ENCODE results near the gene ZSWIM7.
A peak's percentile ranks its signal among the peaks of the same experiment; 100 is the strongest.

The ZSWIM7 gene, protein sequence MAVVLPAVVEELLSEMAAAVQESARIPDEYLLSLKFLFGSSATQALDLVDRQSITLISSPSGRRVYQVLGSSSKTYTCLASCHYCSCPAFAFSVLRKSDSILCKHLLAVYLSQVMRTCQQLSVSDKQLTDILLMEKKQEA

GRCh38 chr17:15999141-15999973, at the start of gene ZSWIM7, which contains the start of gene TTC19:
Gene ZSWIM7 (minus strand): TSS chr17:15999704. CDS start chr17:15999594, 110 bp downstream.
Gene TTC19 (plus strand): TSS chr17:15999824. CDS start chr17:15999849, 25 bp downstream.
- DNase-seq, result peak; percentile 99

DNA sequence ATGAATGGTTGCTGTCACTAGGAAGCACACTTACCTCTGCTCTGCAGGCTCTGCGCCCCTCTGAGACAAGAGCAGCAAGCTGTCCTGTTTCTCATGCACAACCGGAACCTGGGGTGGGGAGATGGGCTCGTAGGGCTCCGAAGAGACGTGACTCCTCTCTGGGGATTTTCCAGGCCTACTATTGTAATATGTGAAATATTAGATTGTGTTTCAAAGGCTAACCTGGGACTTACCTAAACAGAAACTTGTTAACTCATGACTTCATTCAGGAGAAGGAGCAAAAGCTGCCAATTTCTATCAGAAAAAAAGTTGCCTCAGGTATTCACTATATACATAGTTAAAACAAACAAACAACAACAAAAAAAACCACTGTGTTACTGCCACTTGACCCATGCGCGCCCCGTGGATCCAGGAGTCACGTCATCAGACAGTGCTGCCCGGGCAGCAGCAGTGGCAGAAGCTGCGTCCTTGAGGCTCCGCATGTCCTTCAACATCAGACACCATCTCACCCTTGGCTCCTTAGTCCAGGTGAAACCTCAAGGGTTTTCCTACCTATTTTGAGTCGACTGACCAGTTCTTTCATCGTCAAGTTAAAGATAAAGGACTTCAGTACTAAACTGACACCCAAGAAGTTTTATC, 49.4 kb upstream of the ZSWIM7 start:
- no peak for DNase-seq

DNA sequence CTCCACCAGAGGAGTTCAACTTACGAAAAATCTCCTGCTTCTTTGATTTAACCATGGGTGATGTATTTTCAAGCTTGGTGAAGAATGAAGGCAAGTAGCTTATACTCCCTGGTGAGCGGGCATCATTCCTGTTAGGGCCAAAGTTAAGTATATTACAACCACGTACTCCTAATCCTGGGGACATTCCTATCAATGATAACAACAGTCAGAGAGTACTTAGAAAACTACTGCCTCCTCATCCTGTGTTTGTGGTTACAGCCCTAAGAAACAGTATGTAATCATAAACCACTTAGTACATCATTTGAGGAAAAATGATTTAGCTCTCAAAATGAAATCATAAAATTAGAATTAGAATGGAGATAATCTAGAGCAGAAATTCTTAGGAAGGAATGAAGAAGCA, 47.5 kb upstream of the ZSWIM7 start:
- no peak for DNase-seq

GRCh38 chr17:16044487-16044886, 45.0 kb upstream of the ZSWIM7 start:
- DNase-seq, result no peak

DNA sequence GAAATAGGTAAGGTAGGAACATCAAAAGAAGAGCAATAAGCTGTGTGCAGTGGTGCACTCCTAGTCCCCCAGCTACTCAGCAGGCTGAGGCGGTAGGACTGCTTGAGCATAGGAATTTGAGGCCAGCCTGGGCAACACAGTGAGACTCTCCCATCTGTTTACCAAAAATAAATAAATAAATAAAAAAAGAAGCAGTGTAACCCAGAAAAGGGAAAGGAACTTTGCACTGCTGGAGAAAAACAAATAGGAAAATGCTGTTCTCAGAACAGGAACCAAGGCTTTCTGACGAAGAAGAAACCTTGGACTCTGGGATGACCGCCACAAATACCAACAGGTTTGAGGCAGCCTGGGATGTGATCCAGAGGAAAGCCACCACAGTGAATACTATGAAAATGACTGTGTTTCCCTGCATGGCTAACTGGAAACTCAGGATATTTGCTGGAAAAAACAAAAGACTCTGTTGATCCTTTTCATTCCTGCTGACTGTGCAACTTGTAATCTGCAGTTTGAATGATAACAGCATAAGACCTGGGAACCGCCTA, 41.3 kb upstream of the ZSWIM7 start:
- DNase-seq, result no peak

DNA sequence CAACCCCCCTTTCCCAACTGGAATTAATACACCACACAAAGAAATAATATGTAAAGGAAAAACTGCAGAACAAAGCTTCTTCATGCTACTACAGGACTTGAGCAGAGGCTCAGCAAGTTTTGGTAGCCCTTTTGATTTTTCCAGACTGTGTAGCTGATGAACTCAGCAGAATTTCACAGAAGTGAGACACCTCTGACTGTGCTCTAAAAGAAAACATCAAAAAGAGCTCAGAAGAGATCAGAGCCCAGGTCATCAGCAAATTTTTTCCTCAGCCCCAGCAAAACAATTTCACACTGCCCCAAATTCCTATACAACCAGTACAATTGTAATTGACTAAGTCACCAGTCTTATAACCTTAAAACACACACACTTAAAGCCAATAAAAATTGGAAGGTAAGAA, 38.1 kb upstream of the ZSWIM7 start:
- DNase-seq, result no peak

DNA sequence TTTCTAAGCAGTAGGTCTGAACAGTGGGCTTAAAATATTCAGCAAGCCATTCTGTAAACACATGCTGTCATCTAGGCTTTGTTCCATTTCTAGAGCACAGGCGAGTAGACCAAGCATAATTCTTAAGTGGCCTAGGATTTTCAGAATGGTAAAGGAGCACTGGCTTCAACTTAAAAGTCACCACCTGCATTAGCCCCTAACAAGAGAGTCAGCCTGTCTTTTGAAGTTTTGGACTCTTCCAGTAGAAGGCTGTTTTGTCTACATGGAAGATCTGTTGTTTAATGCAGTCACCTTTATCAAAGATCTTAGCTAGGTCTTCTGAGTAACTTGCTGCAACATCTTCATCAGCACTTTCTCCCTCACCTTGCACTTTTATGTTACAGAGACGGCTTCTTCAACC, 36.8 kb upstream of the ZSWIM7 start:
- no peak for DNase-seq

DNA sequence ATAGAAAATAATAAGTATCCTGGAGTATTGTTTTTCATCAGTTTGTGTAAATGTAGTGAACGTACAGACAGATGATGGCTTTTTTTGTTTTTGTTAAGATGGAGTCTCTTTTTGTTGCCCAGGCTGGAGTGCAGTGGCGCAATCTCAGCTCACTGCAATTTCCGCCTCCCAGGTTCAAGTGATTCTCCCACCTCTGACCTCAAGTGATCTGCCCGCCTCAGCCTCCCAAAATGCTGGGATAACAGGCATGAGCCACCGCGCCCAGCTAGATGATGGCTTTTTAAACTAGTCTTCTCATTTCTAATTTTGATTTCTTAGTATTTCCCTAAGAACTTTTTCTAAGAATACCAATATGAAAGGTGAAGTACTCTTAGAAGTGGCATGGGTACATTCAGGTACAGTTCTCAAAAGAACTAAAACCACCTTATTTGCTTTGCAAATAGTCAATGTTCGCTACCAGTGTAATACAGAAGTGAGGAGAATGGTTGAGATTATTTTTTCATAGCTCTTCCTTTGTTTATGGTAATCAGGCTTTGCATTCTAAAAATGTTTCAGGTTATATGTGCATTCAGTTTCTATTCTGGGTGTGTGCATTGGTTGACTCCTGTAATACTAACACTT, 34.3 kb upstream of the ZSWIM7 start:
- no peak for DNase-seq

DNA sequence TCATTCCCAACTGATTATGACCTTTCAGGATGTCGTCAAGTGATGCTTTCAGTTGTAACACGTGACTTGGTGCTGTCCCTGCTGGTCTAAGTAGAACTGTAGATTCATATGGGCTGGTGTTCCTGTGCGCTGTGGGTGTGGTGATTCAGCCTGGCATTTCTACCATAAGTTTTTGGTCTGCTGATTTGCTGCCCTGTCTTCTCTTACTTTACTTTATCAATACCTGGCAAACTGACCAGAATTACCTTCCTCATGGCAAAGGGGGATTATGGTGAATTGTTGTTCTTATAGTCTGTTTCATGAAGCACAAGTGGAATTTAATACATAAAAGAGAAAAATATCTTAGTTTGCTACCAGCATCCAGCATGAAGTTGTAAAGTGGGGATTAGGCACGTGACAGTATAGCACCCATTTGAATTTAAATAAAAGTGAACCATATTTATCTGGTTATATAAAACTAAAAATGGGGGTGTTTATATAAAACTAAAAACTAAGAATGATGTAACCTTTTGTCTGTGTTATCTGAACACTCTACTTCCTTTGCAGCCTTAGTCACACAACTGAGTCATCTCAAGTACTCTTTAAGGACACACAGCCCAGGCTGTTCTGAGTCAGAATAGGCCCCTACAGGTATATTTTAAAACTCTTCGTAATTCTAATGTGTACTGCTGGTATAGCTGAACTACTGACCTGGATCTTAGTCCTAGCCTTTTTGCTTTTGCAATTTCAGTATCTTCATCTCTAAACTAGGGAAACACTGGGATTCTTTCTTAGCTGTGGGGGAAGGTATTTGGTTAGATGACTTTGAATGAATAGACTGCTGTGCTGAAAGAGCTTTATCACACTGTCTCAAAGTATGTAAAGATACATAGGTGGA, 28.4 kb upstream of the ZSWIM7 start:
- no peak for DNase-seq

- no peak for DNase-seq
Measured at GRCh38 chr17:16026895-16027294, 27.4 kb upstream of the ZSWIM7 start.

GRCh38 chr17:16025202-16025601, 25.7 kb upstream of the ZSWIM7 start:
- DNase-seq, result no peak

GRCh38 chr17:16023881-16024280, 24.4 kb upstream of the ZSWIM7 start:
- no peak for DNase-seq

DNA sequence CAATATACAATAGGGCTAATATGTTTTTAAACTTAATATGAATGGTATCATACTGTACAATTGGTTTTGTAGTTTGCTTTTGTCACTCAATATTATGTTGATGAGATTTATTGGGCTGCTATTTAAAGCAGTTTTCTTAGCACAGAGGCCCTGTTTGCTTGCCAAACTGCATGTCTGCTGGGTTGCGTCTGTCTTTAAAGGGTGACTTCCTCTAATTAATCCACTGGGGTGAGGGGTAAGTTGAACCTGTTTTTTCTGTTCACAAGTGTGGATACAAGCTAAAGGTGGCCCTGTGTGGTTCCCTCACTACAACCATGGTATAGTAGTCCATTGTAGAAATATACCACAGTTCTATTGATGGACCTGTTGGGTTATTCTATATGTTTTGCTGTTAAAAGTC, 19.8 kb upstream of the ZSWIM7 start:
- no peak for DNase-seq

DNA sequence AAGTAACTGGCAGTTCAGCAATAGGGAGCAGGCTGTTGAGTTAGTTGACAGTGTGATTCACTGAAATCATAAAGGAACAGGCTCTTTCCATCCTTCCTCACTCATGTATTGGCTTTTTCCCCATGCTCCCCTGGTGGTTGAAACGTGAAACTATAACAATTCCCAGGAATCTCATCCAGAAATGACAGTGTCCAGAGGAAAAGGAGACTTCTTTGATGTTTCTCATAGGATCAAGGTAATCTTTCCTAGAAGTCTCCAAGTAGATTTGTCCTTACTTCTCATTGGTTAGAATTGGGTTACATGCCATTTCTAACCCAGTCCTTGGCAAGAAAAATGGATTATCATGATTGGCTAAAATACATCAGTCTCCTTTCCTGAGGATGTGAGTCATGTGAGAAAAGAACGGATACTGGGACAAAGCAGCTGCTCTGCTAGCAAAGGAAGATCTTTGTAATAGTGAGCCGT, 14.5 kb upstream of the ZSWIM7 start:
- no peak for DNase-seq

- no peak for DNase-seq
Measured at GRCh38 chr17:16007439-16007838, 7.9 kb upstream of the ZSWIM7 start.

DNA sequence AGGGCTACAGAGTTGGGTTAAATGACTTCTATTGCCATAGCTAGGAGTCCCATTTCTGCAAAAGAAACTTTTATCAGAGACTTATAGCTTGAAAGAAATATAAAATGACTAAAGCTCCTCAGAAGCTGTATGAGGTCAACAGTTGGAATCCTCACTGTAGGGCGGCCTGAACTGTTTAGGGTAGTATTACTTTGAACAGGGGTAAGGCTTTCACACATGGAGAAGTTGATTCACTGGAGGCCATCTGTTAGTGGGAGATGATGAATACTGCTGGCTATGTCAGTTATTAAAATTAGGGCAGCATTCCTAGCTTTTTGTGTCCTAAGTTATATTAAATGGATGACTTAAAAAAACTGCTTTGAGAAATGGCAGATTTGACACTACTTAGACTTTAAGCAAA, 6.1 kb upstream of the ZSWIM7 start:
- DNase-seq, result no peak

GRCh38 chr17:16003841-16004240, 4.3 kb upstream of the ZSWIM7 start:
- no peak for DNase-seq

DNA sequence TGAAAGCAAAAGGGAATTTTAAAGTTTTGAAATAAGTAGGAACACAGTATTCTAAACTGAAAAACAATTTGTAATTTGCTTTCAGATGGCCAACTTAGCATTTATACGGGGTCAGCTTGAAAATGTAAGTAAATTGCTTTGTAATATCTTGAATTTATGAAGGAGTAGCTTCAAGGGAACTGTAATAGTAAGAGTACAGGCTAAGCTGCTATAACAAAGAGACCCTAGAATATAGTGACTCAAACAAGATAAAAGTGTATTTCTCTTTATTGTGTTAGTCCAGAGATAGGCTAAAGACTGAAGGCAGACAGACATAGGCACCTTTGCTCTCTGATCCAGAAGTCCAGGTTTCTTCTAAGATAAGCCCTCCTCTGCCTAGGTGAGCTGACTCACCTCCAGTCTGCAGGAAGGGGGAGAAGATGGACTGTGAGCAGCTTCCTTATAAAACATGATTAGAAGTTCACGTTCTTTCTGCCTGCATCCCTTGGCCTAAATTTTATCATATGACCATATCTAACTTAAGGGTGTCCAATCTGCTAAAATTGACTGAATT, 3.3 kb upstream of the ZSWIM7 start:
- no peak for DNase-seq

DNA sequence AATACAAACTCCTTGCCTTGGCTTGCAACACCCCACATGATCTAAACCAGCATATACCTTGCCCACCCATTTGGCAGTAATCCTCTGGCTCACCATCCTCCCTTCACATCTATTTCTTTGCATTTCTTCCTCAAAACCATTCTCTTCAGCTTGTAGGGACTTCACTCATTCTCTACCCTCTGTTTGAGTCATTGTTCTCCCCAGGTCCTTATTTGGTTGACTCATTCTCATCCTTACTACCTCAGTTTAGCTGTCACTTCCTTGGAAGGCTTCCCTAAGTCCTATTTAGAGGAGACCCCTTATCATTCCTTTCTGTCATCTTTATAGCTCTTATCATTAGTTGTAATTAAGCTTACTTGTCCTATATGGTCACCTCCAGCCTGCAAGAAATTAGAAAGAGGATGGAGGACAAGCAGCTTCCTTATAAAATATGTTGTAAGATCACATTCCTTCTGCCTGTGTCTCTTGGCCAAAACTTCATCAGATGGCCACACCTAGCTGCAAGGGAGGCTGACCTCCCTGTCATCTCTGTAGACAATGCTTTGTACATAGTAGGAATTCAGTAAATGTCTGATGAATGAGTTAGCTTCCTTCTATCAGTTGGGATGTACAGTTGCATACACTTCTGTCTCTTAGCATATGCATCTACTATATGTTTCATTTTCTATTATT, 1.9 kb upstream of the ZSWIM7 start:
- DNase-seq, result no peak

DNA sequence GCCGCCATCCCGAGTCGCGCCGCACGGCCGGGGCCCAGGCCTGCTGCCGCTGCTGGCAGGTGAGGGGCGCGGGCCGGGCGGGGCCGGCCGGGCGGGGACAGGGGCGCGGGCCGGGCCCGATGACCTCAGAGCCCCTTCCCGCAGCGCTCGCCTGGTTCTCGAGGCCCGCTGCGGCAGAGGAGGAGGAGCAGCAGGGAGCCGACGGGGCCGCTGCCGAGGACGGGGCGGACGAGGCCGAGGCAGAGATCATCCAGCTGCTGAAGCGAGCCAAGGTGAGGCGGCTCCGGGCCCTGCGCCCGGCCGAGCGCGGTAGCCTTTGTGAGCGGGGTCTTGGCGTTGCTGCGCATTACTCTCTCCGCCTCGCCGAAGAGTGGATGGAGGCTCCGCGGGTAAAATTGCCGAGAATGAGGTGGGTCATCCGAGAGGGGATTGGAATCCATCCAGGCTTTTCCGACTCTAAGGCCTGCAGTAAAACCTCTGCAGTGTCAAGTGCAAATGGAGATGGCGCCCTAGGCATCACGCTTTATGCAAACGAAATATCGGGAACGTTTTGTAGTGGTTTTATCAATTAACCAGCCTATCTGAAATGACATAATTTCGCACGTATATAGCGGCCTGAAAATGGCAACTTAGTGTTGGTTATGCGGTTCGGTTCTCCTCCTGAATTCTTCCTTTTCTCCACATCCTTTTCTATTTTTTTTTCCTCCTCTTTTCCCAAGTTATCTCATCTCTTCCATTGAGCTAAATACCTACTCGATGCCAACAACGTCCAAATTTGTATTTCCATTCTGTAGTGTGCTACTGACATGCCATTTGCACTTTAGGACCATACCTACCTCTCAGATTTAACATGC, 697 bp upstream of the ZSWIM7 start:
- peak; percentile 81 for DNase-seq

Measured in retina (tissue), 1 donor.